ENCODE data around the gene SMOC2.

SMOC2 gene

GRCh38 chr6:168576388-168576787 lies 135.4 kb downstream of the SMOC2 start:
- no peak for DNase-seq (ENCODE audit: low read depth)

GRCh38 chr6:168577496-168577895 lies 136.5 kb downstream of the SMOC2 start:
- DNase-seq (ENCODE audit: low read depth): no peak

GRCh38 chr6:168578036-168578435 lies 137.1 kb downstream of the SMOC2 start:
- no peak for DNase-seq (ENCODE audit: low read depth)

- no peak for DNase-seq (ENCODE audit: low read depth)
Measured at GRCh38 chr6:168581236-168581635, 140.3 kb downstream of the SMOC2 start.

- no peak for DNase-seq (ENCODE audit: low read depth)
Measured at GRCh38 chr6:168581706-168582105, 140.7 kb downstream of the SMOC2 start.

GRCh38 chr6:168582571-168582981 lies 141.6 kb downstream of the SMOC2 start:
- DNase-seq (ENCODE audit: low read depth): no peak

- DNase-seq (ENCODE audit: low read depth): no peak
Measured at GRCh38 chr6:168583126-168583525, 142.1 kb downstream of the SMOC2 start.

- no peak for DNase-seq (ENCODE audit: low read depth)
Measured at GRCh38 chr6:168583821-168584220, 142.8 kb downstream of the SMOC2 start.

- no peak for DNase-seq (ENCODE audit: low read depth)
Measured at GRCh38 chr6:168584249-168584648, 143.3 kb downstream of the SMOC2 start.

- no peak for DNase-seq (ENCODE audit: low read depth)
Measured at GRCh38 chr6:168584671-168585070, 143.7 kb downstream of the SMOC2 start.

GRCh38 chr6:168585441-168585840 lies 144.5 kb downstream of the SMOC2 start:
- DNase-seq (ENCODE audit: low read depth): no peak

GRCh38 chr6:168589275-168589674 lies 148.3 kb downstream of the SMOC2 start:
- no peak for DNase-seq (ENCODE audit: low read depth)

GRCh38 chr6:168590406-168590805 lies 149.4 kb downstream of the SMOC2 start:
- no peak for DNase-seq (ENCODE audit: low read depth)

- DNase-seq (ENCODE audit: low read depth): no peak
Measured at GRCh38 chr6:168596344-168596743, 155.4 kb downstream of the SMOC2 start.

- no peak for DNase-seq (ENCODE audit: low read depth)
Measured at GRCh38 chr6:168597471-168597875, 156.5 kb downstream of the SMOC2 start.

- no peak for DNase-seq (ENCODE audit: low read depth)
Measured at GRCh38 chr6:168598251-168599117, 157.5 kb downstream of the SMOC2 start.

- DNase-seq (ENCODE audit: low read depth): no peak
Measured at GRCh38 chr6:168599118-168599494, 158.1 kb downstream of the SMOC2 start.

- no peak for DNase-seq (ENCODE audit: low read depth)
Measured at GRCh38 chr6:168599769-168600330, 158.9 kb downstream of the SMOC2 start.

- DNase-seq (ENCODE audit: low read depth): no peak
Measured at GRCh38 chr6:168600381-168600780, 159.4 kb downstream of the SMOC2 start.

- no peak for DNase-seq (ENCODE audit: low read depth)
Measured at GRCh38 chr6:168601111-168601510, 160.1 kb downstream of the SMOC2 start.

- DNase-seq (ENCODE audit: low read depth): no peak
Measured at GRCh38 chr6:168601546-168601945, 160.6 kb downstream of the SMOC2 start.

GRCh38 chr6:168602576-168602975 lies 161.6 kb downstream of the SMOC2 start:
- no peak for DNase-seq (ENCODE audit: low read depth)

GRCh38 chr6:168603234-168603633 lies 162.2 kb downstream of the SMOC2 start:
- DNase-seq (ENCODE audit: low read depth): no peak

GRCh38 chr6:168605964-168606363 lies 165.0 kb downstream of the SMOC2 start:
- no peak for DNase-seq (ENCODE audit: low read depth)
